HCT116 (cell line): ENCODE results near the gene MYL5.

Experiments used
- CBX3 ChIP-seq: IDR thresholded peaks from 2 replicates; pipeline ENCODE4 v1.6.1; 2012; ENCODE audit warnings: low read depth
- CTCF ChIP-seq, 3 experiments: fragments of 200-600 bp in 1 of 3; sonication (generic) in 1 of 3; IDR thresholded peaks in 2 of 3; conservative IDR thresholded peaks in 1 of 3; 2 replicates each; pipeline ENCODE4 v1.5.1; 2012 to 2017; ENCODE audit warnings: low read depth in 2 of 3, low read length in 2 of 3, antibody characterized with exemption in 1 of 3, borderline replicate concordance in 1 of 3, control low read depth in 1 of 3, mild to moderate bottlenecking in 1 of 3, mixed read lengths in 1 of 3, mixed run types in 1 of 3, moderate library complexity in 1 of 3; ENCODE audit not compliant: insufficient read depth in 1 of 3
- POLR2A ChIP-seq: IDR thresholded peaks from 2 replicates; pipeline ENCODE4 v1.7.0; 2011; ENCODE audit warnings: borderline replicate concordance; ENCODE audit not compliant: insufficient read depth, insufficient read length; ENCODE audit errors: extremely low read depth
- REST ChIP-seq: IDR thresholded peaks from 2 replicates; pipeline ENCODE4 v1.6.1; 2012; ENCODE audit warnings: low read depth
- SP1 ChIP-seq: IDR thresholded peaks from 2 replicates; pipeline ENCODE4 v1.6.1; 2012; ENCODE audit warnings: low read depth

- no peak for TF ChIP-seq CTCF (IDR thresholded peaks at IDR 0.05 in 2 of 3, conservative IDR thresholded peaks at IDR 0.05 in 1 of 3; ENCODE audit: borderline replicate concordance in 1 of 3, insufficient read depth in 1 of 3, low read depth in 2 of 3, low read length in 2 of 3)
- no peak for TF ChIP-seq POLR2A
- TF ChIP-seq SP1: no peak
- no peak for TF ChIP-seq CBX3
- no peak for TF ChIP-seq REST
These were observed 44.1 kb downstream of the MYL5 start for GRCh38 chr4:718460-718859.
